Suprapubic skin (tissue), 4 donors: Measurements from ENCODE around the gene ARHGEF25.

Experiments used
- CTCF ChIP-seq, 2 donors: fragments of 200-600 bp in 1 of 2; fragments of 450-650 bp in 1 of 2; sonication (generic) in 1 of 2; IDR thresholded peaks; one replicate each; pipeline ENCODE4 v1.5.1; 2016 to 2019; ENCODE audit warnings: antibody characterized with exemption in 2 of 2, mild to moderate bottlenecking in 1 of 2, moderate library complexity in 1 of 2
- EP300 ChIP-seq: sonication (generic); formaldehyde crosslinking; IDR thresholded peaks from one replicate; pipeline ENCODE4 v1.6.1; 2017; ENCODE audit warnings: antibody characterized with exemption
- POLR2A ChIP-seq, 2 donors: fragments of 450-650 bp; IDR thresholded peaks; one replicate each; pipeline ENCODE4 v1.6.1; 2017; ENCODE audit warnings: antibody characterized with exemption in 2 of 2, mild to moderate bottlenecking in 2 of 2, moderate library complexity in 2 of 2
- POLR2AphosphoS5 ChIP-seq, 3 donors: sonication (generic); formaldehyde crosslinking; IDR thresholded peaks; one replicate each; pipeline ENCODE4 v1.6.1; 2017; ENCODE audit warnings: antibody characterized with exemption in 3 of 3

GRCh38 chr12:57591782-57592325 is 19.4 kb upstream of the ARHGEF25 start:
- TF ChIP-seq EP300: no peak
- no peak for TF ChIP-seq POLR2A (IDR thresholded peaks at IDR 0.05)
- no peak for TF ChIP-seq CTCF (IDR thresholded peaks at IDR 0.05)
- no peak for TF ChIP-seq POLR2AphosphoS5 (IDR thresholded peaks at IDR 0.05)
